ENCODE measurements around the gene THYN1.
A peak's percentile ranks its signal among the peaks of the same experiment; 100 is the strongest.

THYN1 gene

DNA sequence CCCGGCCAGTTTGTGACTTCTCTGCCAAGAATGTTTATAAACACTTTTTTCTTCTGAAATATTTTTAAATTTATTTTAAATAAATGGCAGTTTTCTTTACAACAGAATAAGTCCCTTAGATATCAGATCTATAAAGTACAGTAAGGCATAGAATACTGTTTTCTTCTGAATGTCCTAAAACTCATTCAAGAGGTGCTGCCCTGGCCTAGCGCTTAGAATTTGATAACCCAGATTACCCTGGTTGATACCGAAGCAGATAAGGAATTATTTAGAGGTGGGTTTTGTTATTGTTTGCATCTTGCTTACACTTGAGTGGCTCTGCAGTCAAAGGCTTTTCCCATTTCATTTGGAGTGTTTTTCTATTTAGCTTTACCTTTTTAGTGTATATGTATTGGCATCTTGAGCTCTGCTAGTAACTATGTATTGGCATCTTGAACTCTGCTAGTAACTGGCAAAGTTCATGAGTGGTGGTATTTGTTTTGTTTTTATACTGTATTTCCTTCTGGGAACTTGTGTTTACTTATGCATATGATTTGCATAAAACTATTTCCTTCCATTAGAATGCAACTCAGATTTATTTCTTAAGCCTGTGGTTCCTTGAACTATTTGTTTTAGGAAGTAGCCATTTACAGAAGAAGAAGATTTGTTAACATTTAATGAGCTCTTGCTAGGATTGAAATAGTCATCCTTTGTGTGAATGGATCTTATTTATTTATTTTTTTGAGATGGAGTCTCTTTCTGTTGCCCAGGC is 1.5 kb upstream of the THYN1 start:
- DNase-seq = no peak
- in situ Hi-C loops (cut with MboI; ENCODE audit: low pct_unique_long_range_greater_than_20kb, low sequenced_read_pairs) = no loop called here

DNA sequence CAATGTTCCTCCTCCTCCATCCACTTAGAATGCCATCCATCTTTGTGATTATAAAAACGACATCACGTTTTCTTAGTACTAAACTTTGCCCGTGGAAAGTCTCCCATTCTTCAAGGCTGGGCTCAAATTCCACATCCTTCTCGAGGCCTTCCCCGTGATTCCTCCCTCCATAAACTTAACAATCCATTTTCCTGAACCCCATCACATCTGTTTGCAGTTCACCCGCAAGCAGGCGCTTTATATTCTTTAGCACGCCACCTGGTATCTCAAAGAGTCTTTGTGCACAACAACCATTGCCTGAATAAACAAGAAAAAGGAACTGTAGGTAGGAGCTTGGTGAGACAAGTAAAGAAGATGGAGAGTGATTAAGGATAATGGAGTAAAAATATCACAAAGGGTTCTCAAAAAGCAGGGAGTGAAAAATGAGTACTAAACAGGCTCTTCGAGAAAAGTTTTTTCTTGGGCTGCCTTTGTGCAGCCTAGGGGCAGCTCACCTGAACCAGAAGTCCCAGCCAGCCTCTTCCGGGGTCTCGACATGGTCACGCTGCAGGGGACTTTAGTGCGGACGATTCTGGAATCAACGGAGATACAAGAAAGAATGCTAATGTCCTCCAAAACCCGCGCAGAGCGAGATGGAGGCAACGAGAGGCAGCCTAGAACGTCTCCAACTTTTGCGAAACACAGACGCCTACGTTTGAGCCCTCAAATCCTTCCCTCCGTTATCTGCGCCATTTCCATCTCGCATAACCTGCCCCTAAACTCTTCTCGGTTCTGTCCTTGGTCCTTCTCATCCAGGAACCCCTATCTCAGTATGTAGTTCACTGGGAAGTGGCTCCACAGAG is 585 bp downstream of the THYN1 start:
- in situ Hi-C loops (cut with MboI; ENCODE audit: low pct_unique_long_range_greater_than_20kb, low sequenced_read_pairs) = no loop called here
- no peak for DNase-seq

DNA sequence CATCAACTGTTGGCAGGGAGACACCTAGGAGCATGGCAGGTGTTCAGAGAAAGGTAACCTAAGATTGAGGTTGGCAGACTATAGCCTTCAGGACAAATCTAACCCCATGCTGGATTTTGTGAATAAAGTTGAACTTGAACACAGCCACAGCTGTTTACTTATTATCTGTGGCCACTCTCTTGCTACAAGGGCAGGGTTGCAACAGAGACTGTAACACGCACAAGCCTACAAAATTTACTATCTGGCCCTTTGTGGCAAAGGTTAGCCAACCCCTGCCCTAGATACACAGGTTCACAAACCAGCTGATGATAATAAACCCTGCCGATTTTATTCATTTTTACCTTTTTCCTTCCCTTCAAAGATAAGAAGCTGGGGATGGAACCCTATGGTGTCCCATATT is 2.5 kb downstream of the THYN1 start:
- no peak for DNase-seq
- in situ Hi-C loops (cut with MboI; ENCODE audit: low pct_unique_long_range_greater_than_20kb, low sequenced_read_pairs) = no loop called here

DNA sequence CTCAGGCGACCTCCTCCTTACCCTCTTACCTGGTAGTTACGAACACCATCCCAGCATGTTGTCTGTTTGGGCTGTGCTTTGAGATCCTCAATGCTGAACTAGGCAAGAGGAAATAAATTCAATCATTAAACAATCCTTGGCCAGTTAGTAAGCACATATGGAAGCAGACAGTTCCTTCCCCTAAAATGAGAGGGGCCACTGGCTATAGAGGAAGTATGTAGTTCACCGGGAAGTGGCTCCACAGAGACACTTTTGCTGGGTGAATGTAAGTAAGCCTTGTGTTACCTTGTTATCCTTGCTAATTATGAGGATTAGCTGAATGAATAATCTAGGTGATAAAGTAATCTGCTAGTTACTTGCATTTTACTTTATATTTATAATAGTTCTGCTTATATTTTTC is 2.9 kb downstream of the THYN1 start:
- in situ Hi-C loops (cut with MboI; ENCODE audit: low pct_unique_long_range_greater_than_20kb, low sequenced_read_pairs) = no loop called here
- DNase-seq = no peak

DNA sequence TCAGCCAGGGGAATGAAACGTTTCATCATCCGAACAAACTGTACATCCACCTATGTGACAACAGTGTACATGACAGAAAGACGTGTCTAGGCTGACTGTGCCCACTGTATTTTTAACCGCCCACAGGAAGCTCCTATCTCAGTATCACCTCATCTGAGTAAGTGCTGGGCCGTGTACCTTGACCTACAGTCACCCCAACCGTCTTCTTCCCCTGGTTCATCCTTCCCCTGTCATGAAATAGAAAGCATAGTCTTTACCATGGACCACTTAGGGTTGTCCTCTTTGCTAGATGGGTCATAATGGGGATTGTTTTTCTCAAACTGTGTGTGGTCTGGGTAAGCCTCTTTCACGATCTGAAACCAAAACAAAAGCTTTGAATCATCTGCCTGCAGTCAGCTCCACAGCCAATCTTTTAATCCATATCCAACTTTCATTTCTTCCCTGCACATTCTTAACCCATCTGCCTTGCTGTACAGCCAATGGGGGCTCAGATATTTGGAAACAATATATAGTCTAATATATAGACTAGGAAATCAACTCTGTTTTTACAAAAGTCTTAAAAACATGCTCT is 4.2 kb downstream of the THYN1 start:
- in situ Hi-C loops (cut with MboI; ENCODE audit: low pct_unique_long_range_greater_than_20kb, low sequenced_read_pairs) = no loop called here
- DNase-seq = no peak

DNA sequence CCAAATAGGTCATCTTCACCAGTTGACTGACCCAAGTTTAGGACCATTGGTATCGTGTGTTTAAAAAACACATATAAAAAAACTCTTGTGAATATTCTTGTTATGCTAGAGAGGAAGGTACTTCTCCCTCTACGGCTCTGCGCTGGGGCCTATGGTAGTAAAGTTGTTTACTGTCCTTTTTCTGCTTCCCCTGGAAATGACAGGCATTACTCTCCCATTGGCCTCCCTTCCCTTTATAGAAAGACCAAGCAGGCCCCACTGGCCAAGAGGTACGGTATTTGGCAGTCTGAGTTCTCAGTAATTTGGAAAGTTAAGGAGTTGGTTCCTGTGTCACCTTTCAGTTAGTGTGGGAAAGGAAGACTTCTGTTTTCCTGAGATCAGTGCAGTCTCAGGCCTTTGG is 6.5 kb downstream of the THYN1 start:
- in situ Hi-C loops (cut with MboI; ENCODE audit: low pct_unique_long_range_greater_than_20kb, low sequenced_read_pairs) = no loop called here
- no peak for DNase-seq

DNA sequence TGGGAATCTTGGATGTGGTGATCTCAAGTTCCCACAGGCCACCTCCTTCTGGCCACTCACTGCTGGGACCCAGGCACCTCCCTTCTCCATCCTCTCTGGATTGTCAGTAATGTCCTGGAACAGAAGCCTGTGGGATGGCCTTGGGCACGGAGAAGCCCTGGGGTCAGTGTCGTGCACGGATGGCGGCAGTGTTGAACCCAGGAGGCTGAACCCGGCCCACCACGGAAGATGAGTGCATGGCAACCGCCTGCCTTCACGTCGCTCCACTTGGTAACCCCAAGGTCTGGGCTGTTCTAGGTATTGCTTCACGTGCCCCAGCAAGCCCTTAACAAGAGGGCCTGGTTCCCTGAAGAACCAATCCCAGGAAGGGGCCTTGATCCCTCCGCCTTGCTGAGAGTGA is 7.1 kb downstream of the THYN1 start:
- DNase-seq = no peak
- in situ Hi-C loops (cut with MboI; ENCODE audit: low pct_unique_long_range_greater_than_20kb, low sequenced_read_pairs) = no loop called here

DNA sequence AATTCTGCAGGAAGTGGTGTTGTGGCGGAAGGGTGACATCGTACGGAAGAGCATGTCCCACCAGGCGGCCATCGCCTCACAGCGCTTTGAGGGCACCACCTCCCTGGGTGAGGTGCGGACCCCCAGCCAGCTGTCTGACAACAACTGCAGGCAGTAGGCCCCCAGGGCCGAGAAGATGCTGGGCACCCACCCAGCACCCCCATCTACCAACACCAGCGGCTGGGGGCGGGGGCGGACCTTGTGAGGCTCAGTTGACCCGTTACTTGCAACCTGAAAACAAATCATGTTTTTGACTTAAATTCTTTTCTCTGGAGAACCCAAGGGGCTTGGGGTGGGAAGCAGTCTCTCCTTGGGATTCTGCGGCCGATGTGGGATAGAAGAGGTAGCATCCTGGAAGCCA is 7.7 kb downstream of the THYN1 start:
- no peak for DNase-seq
- in situ Hi-C loops (cut with MboI; ENCODE audit: low pct_unique_long_range_greater_than_20kb, low sequenced_read_pairs) = no loop called here

DNA sequence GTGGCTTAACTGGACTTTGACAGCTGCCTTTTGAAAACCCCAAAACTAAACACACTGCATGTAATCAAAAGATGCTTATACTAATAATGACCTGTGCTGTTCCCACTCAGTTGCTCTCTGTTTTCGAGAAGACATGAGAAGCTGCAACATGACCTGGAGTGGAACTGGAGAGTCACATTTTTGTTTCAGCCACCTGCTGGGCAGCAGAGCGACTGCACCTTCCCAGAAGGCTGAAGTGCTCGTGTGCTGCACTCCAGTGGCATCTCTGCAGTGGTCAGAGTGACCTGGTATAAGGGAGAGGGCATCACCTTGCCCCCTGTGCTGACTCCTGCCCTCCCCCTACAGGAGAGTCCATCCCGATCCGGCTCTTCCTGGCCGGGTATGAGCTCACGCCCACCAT is 8.6 kb downstream of the THYN1 start:
- DNase-seq = peak; percentile 46
- in situ Hi-C loops (cut with MboI; ENCODE audit: low pct_unique_long_range_greater_than_20kb, low sequenced_read_pairs) = no loop called here

DNA sequence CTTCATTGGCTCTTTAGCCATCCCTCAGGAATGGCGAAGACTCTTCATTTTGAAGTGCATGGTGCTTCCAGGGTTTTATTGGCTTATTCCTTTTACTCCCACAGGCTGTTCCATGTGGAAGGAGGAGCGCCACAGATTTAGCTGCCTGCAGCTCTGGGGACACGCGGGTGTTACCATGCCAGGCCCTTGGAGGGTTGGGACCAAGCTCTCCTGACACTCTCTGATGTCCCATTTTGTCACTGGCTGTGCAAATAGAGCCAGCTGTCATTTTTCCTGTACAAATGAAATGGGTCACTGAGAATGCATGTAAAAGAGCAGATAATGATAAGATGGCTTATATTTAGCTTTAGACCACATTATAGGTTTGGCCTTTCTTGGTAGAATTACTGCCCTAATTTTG is 9.2 kb downstream of the THYN1 start:
- in situ Hi-C loops (cut with MboI; ENCODE audit: low pct_unique_long_range_greater_than_20kb, low sequenced_read_pairs) = no loop called here
- no peak for DNase-seq

DNA sequence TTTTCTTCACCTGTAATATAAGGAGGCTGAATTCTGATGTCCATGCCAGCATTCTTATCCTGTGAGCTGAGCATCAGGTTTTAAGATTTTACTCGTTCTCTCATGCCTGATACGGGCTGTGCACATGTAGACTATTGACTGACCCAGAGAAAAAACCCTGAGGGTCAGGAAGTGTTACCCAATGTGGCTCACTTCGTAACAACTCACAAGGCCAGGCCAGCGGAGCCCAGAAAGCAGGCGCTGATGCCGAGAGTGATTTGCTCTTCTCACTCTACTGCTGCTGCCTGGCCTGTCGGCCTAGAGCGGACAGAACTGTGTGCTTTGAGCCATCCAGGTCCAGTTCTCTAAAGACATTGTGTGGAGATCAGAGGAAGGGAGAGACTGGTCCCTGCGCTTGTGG is 10.8 kb downstream of the THYN1 start:
- no peak for DNase-seq
- in situ Hi-C loops (cut with MboI; ENCODE audit: low pct_unique_long_range_greater_than_20kb, low sequenced_read_pairs) = no loop called here

DNA sequence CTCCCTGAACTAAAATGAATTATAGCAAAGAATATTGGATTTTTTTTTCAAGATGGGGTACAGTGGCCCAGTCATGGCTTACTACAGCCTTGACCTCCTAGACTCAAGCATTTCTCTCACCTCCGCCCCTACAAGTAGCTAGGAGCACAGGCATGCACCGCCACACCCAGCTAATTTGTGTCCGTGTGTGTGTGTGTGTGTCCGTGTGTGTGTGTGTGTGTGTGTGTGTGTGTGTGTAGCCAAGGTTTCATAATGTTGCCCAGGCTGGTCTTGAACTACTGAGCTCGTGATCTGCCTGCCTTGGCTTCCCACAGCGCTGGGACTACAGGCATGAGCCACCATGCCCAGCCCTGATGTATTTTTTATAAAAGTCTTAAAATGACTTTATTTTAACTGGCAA is 12.6 kb downstream of the THYN1 start:
- in situ Hi-C loops (cut with MboI; ENCODE audit: low pct_unique_long_range_greater_than_20kb, low sequenced_read_pairs) = no loop called here

DNA sequence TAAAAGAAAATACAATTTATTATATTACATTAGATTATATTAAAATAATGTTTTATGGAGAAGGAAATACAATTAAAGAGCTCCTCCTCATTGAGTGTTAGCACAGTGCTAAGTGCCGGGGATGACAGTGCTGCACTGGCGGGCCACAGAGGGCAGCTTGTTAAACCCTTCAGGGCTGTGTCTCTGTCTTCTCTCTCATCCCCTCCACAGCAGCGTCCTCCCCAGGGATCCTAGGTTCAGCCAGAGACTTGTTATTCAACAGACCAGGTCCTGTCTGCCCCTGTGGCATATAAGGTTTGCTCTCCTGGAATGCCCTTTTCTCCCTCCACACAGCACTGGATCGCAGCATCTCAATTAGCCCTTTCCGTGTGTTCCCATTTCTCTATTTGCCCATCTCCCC is 14.2 kb downstream of the THYN1 start:
- in situ Hi-C loops (cut with MboI; ENCODE audit: low pct_unique_long_range_greater_than_20kb, low sequenced_read_pairs) = no loop called here
- no peak for DNase-seq

More for the DNA sequence above, 12.6 kb downstream of the THYN1 start:
- no peak for DNase-seq

DNA sequence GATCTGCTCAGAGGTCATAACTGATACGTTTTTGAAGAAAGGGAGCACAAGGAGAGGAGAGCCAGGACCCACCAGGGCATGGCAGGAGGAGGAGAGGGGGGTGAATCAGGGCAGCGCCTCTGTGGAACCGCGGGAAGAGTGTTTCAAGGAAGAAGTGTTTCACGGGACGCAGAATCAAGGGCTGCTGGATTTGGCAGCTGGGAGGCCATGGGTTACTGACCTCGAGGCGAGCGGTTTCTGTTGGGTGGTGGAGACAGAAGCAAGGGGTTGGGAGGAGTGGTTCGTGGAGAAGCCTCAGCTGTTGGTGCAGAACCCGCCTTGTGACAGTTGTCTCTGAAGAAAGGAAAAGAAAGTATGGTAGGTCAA is 15.6 kb downstream of the THYN1 start:
- in situ Hi-C loops (cut with MboI; ENCODE audit: low pct_unique_long_range_greater_than_20kb, low sequenced_read_pairs) = no loop called here

DNA sequence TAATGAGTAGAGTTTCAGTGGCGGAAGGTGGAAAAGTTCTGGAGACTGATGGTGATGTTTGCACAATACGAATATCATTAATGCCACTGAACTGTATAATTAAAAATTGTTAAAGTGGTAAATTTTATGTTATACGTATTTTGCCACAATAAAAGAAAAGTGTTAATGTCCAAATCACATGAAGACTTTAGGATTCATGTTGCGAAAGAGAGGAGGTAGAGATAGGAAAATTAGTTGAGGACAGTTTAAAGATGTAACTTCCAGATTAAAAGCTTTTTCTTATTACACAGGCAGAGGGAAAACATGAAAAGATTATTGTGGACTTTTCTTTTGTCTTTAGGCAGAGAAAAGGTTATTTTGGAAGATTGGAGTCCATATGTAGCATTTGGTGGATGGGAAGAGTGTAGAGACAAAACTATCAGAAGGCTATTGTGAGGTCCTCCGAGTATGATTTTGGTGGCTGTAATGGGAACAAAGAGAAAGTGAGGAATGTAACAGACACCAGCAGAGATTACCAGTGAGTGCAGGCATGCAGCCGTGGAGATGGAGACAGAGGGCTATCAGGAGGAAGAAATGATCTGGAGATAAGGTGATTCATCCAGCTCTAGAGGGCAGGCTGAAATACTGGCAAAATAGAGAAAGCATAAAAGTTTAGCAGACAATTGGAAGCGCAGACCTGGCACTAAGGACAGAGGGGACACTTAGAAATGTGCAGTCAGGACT is 16.2 kb downstream of the THYN1 start:
- in situ Hi-C loops (cut with MboI; ENCODE audit: low pct_unique_long_range_greater_than_20kb, low sequenced_read_pairs) = no loop called here

More for the DNA sequence above, 15.6 kb downstream of the THYN1 start:
- DNase-seq = no peak

DNA sequence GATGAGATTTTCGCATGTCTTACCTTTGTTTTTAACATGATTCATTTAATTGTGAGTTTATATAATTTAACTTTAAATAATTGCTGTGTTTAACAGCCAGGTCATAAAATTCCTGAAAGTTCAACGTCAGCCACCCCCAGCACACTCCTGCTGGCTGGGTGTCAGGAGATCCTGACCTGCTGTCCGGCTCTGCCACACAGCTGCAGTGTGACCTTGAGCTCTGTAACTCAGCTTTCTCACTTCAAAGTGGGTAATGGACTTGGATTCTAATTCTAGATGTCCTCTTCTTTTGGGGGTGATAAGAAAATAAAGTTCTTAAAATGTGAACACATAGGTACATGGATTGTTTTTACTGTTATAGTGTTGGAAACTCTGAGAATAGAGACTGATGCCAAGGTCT is 17.8 kb downstream of the THYN1 start:
- in situ Hi-C loops (cut with MboI; ENCODE audit: low pct_unique_long_range_greater_than_20kb, low sequenced_read_pairs) = no loop called here
- DNase-seq = no peak

More for the DNA sequence above, 16.2 kb downstream of the THYN1 start:
- DNase-seq = no peak

DNA sequence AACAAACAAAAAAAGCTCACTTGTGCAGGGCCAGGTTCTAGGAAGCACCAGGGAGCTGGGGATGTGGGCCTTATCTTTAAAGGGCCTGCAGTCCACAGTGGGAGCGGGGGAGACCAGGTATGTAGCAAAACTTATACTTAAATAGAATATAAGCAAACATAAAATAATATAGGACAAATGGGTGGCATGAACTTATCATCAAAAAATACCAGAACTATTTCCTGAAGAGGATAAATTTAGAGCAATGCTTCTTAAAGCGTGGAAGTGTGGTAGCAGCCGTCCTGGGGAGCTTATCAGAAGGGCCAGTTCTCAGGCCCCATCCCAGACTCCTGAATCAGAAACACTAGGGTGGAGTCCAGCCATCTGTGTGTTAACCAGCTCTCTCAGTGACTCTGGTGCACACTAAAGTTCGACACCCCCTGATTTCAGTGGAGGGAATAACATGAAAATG is 19.4 kb downstream of the THYN1 start:
- in situ Hi-C loops (cut with MboI; ENCODE audit: low pct_unique_long_range_greater_than_20kb, low sequenced_read_pairs) = no loop called here
- DNase-seq = no peak

DNA sequence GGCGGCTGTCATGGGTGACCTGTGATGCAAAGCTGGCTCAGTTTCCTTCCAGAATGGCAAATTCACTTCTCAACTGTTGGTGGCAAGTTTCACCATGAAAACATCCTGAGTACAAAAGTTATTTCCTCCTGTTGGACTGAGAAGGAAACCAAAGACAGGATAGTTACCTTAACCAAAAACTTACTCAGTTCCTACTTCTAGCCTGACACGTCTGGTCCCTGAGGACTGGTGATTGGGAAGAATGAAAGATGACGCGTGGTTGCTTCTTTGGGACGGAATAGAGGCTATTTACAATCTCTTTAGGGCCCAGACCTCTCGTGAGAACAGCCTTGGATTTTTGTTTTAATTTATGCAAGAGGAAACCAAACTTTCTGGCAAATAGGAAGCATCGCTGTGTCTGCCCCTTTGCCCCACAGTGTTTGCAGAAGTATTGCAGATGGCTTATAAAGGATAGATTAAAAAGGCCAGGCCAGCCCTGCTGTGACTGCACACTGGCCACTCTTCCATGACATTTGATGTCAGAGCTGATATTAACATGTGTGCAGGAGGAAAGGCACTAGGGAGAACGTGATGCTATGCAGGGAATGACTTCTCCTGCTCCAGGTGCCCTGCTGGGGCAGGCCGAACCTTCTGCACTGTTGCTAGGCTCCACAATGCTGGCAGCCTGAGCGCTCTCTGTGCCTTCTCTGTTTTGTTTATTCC is 21.0 kb downstream of the THYN1 start:
- in situ Hi-C loops (cut with MboI; ENCODE audit: low pct_unique_long_range_greater_than_20kb, low sequenced_read_pairs) = no loop called here
- DNase-seq = peak; percentile 67

DNA sequence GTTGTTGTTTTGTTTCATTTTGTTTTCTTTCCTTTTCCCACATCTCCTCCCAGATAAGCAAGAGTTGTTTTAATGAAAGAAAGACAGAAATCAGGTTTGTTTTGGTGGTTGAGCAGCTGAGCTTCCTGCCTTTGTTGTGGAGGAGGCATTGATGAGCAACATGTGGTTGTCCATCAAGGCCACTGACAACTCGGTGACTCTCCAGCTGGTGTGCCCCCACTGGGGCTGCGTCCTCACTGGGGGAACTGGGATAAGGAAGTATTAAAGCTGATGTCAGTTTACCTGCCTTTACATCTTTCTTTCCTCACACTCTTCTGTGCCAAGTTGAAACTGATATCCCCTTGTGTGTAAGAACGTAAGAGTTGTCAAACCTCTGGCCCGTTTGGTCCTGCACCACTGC is 22.8 kb downstream of the THYN1 start:
- DNase-seq = no peak

More for the DNA sequence above, 22.8 kb downstream of the THYN1 start:
- in situ Hi-C loops (cut with MboI; ENCODE audit: low pct_unique_long_range_greater_than_20kb, low sequenced_read_pairs) = no loop called here
